HCT116 (cell line): ENCODE measurements around the gene SLC2A4. TPM values are rescaled to one million over a fixed set of nuclear protein-coding genes. Genes with fewer than 3 reads are reported as not detected.

ENCODE experiments used
- ATAC-seq: fragments of 200-7000 bp; cut with Tn5 transposase; 2 replicates; pipeline ENCODE4 v1.9.1; 2020; ENCODE audit warnings: mild to moderate bottlenecking, moderate library complexity
- BruUV-seq: library from RNA; stranded (reverse); fragments of 400-500 nt; replicated peaks from 2 replicates; lab custom pipeline; 2021; lab: Mats Ljungman, UMichigan
- CTCF ChIA-PET: fragments of 300-600 bp; sonication (Branson Sonifier 250); formaldehyde crosslinking; loops from one replicate; lab custom pipeline; 2021; ENCODE audit warnings: antibody characterized with exemption; lab: Charles Lee
- POLR2A ChIA-PET: fragments of 300-600, 350-600 bp; sonication (Branson Sonifier 250); formaldehyde crosslinking; loops from one replicate; lab custom pipeline; 2021; ENCODE audit warnings: antibody characterized with exemption; lab: Charles Lee
- RAD21 ChIA-PET, 2 experiments: fragments of 300-600 bp; sonication (Branson Sonifier 250); formaldehyde crosslinking; loops; one replicate each; lab custom pipeline; 2023; ENCODE audit warnings: low total read pairs in 2 of 2; ENCODE audit not compliant: uncharacterized antibody in 2 of 2, unreplicated experiment in 2 of 2, low non-redundant PET in 1 of 2; lab: Charles Lee
- DNase-seq: peaks from one replicate; pipeline ENCODE4 v3.0.0-alpha.2; 2010; ENCODE audit warnings: low read depth, low spot score
- H2AFZ ChIP-seq: fragments of 200-600 bp; shearing (Covaris generic), sonication (generic); 2 replicates; pipeline ENCODE4 v1.6.1; 2017; ENCODE audit warnings: low read depth, mixed run types, mixed read lengths, antibody characterized with exemption, low read length; ENCODE audit not compliant: poor library complexity, severe bottlenecking
- H3K27ac ChIP-seq: 2 replicates; pipeline ENCODE4 v1.5.1; 2012; ENCODE audit warnings: low read depth, low read length
- H3K27me3 ChIP-seq: fragments of 200-600 bp; sonication (generic); 2 replicates; pipeline ENCODE4 v1.6.1; 2016; ENCODE audit warnings: mixed run types, low read length, mixed read lengths; ENCODE audit not compliant: insufficient read depth
- H3K36me3 ChIP-seq, 2 experiments: fragments of 200-500 bp in 1 of 2; fragments of 200-600 bp in 1 of 2; sonication (Bioruptor generic) in 1 of 2; sonication (generic) in 1 of 2; 2 replicates each; pipeline versions ENCODE4 v1.5.1 to v1.6.1; 2014 to 2016; ENCODE audit warnings: low read length in 2 of 2, inconsistent platforms in 1 of 2, mixed read lengths in 1 of 2, mixed run types in 1 of 2; ENCODE audit not compliant: insufficient read depth in 2 of 2, control insufficient read depth in 1 of 2
- H3K4me1 ChIP-seq, 2 experiments: fragments of 200-600 bp in 1 of 2; sonication (generic) in 1 of 2; 2 replicates each; pipeline versions ENCODE4 v1.5.1 to v1.6.1; 2012 to 2017; ENCODE audit warnings: low read length in 2 of 2, inconsistent platforms in 1 of 2, mild to moderate bottlenecking in 1 of 2, mixed read lengths in 1 of 2, mixed run types in 1 of 2, moderate library complexity in 1 of 2; ENCODE audit not compliant: insufficient read depth in 2 of 2, control insufficient read depth in 1 of 2
- H3K4me2 ChIP-seq: fragments of 200-600 bp; sonication (generic); 2 replicates; pipeline ENCODE4 v1.6.1; 2017; ENCODE audit warnings: mixed run types, low read length, mixed read lengths
- H3K4me3 ChIP-seq, 2 experiments: fragments of 200-600 bp in 1 of 2; sonication (generic) in 1 of 2; replicated peaks in 1 of 2; 2 replicates each; pipeline ENCODE4 v1.5.1; 2011 to 2016; ENCODE audit warnings: low read length in 2 of 2, control low read depth in 1 of 2, low read depth in 1 of 2, mild to moderate bottlenecking in 1 of 2, mixed read lengths in 1 of 2, mixed run types in 1 of 2
- H3K79me2 ChIP-seq: fragments of 200-600 bp; sonication (generic); 2 replicates; pipeline ENCODE4 v1.6.1; 2017; ENCODE audit warnings: mild to moderate bottlenecking, mixed run types, low read length, moderate library complexity, mixed read lengths; ENCODE audit not compliant: insufficient read depth
- H3K9ac ChIP-seq: fragments of 200-600 bp; sonication (generic); 2 replicates; pipeline ENCODE4 v1.6.1; 2016; ENCODE audit warnings: low read length, mixed read lengths
- H3K9me2 ChIP-seq: fragments of 200-600 bp; sonication (generic), shearing (Covaris generic); 2 replicates; pipeline ENCODE4 v1.6.1; 2017; ENCODE audit warnings: mixed run types, mild to moderate bottlenecking, moderate library complexity; ENCODE audit not compliant: insufficient read depth
- H3K9me3 ChIP-seq, 2 experiments: fragments of 200-500 bp in 1 of 2; fragments of 200-600 bp in 1 of 2; sonication (Bioruptor generic) in 1 of 2; sonication (generic) in 1 of 2; 2 replicates each; pipeline ENCODE4 v1.6.1; 2014 to 2017; ENCODE audit warnings: low read length in 2 of 2, mixed read lengths in 2 of 2, inconsistent platforms in 1 of 2, low read depth in 1 of 2, mild to moderate bottlenecking in 1 of 2, mixed run types in 1 of 2, moderate library complexity in 1 of 2; ENCODE audit not compliant: control insufficient read depth in 1 of 2, insufficient read depth in 1 of 2
- H4K20me1 ChIP-seq: fragments of 200-600 bp; sonication (generic), shearing (Covaris generic); 2 replicates; pipeline ENCODE4 v1.6.1; 2017; ENCODE audit warnings: mixed run types, mild to moderate bottlenecking, moderate library complexity; ENCODE audit not compliant: insufficient read depth
- CEBPB ChIP-seq: IDR thresholded peaks from 2 replicates; pipeline ENCODE4 v1.6.1; 2012; ENCODE audit warnings: low read depth
- EGR1 ChIP-seq: IDR thresholded peaks from 2 replicates; pipeline ENCODE4 v1.6.1; 2012; ENCODE audit warnings: low read depth
- EZH2 ChIP-seq: fragments of 200-600 bp; sonication (generic); IDR thresholded peaks from 2 replicates; pipeline ENCODE4 v1.6.1; 2017; ENCODE audit warnings: antibody characterized with exemption, mixed run types
- JUND ChIP-seq: IDR thresholded peaks from 2 replicates; pipeline ENCODE4 v1.6.1; 2012
- POLR2A ChIP-seq: IDR thresholded peaks from 2 replicates; pipeline ENCODE4 v1.7.0; 2011; ENCODE audit warnings: borderline replicate concordance; ENCODE audit not compliant: insufficient read depth, insufficient read length; ENCODE audit errors: extremely low read depth
- POLR2AphosphoS5 ChIP-seq: IDR thresholded peaks from 2 replicates; pipeline ENCODE4 v1.6.1; 2011; ENCODE audit warnings: mild to moderate bottlenecking, low read depth, low read length, moderate library complexity
- RAD21 ChIP-seq: IDR thresholded peaks from 2 replicates; pipeline ENCODE4 v1.6.1; 2012; ENCODE audit warnings: low read depth, mild to moderate bottlenecking
- SIN3A ChIP-seq: IDR thresholded peaks from 2 replicates; pipeline ENCODE4 v1.6.1; 2012; ENCODE audit warnings: low read depth
- SP1 ChIP-seq: IDR thresholded peaks from 2 replicates; pipeline ENCODE4 v1.6.1; 2012; ENCODE audit warnings: low read depth
- SRF ChIP-seq: IDR thresholded peaks from 2 replicates; pipeline ENCODE4 v1.6.1; 2012; ENCODE audit warnings: low read depth
- ZNF274 ChIP-seq: fragments of 200-500 bp; sonication (Bioruptor generic); IDR thresholded peaks from 2 replicates; pipeline ENCODE4 v1.6.1; 2014; ENCODE audit warnings: mild to moderate bottlenecking, low read depth, low read length, inconsistent platforms
- intact Hi-C: fragments of 100-400 bp; cut with micrococcal nuclease; formaldehyde crosslinking; loops from 2 replicates; pipeline ENCODE4 v1.10.0; 2022
- total RNA-seq: library from RNA; stranded (reverse); gene quantifications from one replicate; pipeline ENCODE4 v1.2.1, GENCODE V29; 2021; ENCODE audit not compliant: unreplicated experiment
- TF ChIP-seq, protein P1 (sequence below): IDR thresholded peaks from 2 replicates; pipeline ENCODE4 v1.6.1; 2012
- TF ChIP-seq, protein P2 (sequence below), 3 experiments: fragments of 200-600 bp in 1 of 3; sonication (generic) in 1 of 3; IDR thresholded peaks in 2 of 3; conservative IDR thresholded peaks in 1 of 3; 2 replicates each; pipeline ENCODE4 v1.5.1; 2012 to 2017; ENCODE audit warnings: low read depth in 2 of 3, low read length in 2 of 3, antibody characterized with exemption in 1 of 3, borderline replicate concordance in 1 of 3, control low read depth in 1 of 3, mild to moderate bottlenecking in 1 of 3, mixed read lengths in 1 of 3, mixed run types in 1 of 3, moderate library complexity in 1 of 3; ENCODE audit not compliant: insufficient read depth in 1 of 3
- TF ChIP-seq, protein P3 (sequence below): IDR thresholded peaks from 2 replicates; pipeline ENCODE4 v1.6.1; 2011; ENCODE audit warnings: mild to moderate bottlenecking, low read length, moderate library complexity; ENCODE audit not compliant: insufficient replicate concordance; ENCODE audit errors: extremely low read depth

Gene SLC2A4
- total RNA-seq, 1 experiment from 2014 or later, result 2.5 TPM

DNA sequence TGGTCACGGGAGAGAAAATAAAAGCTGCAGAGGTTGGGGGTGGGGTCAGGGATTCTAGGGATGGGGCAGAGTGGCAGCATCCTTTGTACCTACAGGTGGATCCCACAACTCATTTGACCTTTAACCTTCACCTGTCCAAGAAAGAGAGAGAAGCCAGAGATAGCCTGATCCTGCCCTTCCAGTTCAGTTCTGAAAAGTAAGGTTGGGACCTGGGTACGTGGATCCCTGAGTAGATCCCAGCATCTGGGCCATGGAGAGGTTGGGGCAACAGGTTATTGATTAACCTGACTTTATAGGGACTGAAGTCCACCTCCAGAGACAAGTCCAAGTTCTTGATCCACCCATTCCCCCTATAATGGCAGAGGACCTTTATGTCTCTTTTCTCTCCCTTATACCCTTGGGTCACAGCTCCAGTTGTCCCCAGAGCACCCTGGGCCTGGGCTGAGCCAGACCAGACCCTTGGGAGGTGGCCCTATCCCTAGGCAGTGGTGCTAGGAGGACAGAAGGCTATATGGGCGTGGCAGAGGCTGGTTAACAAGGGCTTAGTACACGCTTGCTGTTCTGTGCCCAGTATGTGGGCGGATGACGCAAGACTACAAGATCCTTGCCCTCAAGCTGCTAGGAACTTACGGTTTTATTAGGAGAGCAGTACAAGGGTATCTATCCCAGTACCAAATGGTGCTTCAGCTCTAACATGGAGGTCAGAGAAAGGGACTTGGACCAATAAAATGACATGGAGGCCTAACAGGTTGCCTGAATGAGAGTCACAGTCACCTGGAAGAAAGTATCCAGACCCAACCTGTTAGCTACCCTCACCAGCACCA lies 22.6 kb upstream of the SLC2A4 start:
- peak overlapping the region; percentile 94 for H3K27ac ChIP-seq
- ChIA-PET RAD21 (no interaction called here), POLR2A (interaction anchor here (1.1 to 3.0 kb wide), 4 partner anchors 17 to 55 kb away, joined by 3 to 15 read pairs (median 6); partner anchors contain the start of genes ACADVL, DLG4 and GABARAP), CTCF (interaction anchor here (0.8 kb wide), 1 partner anchor 38 kb away, joined by 3 read pairs; no protein-coding TSS in a partner anchor)
- ATAC-seq (no peak), DNase-seq (peak; percentile 62)
- no peaks in the 10 kb centered on the region for H3K9me2 ChIP-seq
- H3K9ac ChIP-seq, result peak overlapping the region; percentile 36
- BruUV-seq, result no TSS peak
- H3K4me2 ChIP-seq, result peak overlapping the region; percentile 90
- H3K27me3 ChIP-seq, result no peaks in the 10 kb centered on the region
- H3K36me3 ChIP-seq, result peaks cover 15 to 32% of the 10 kb centered on the region in 2 experiments
- TF ChIP-seq POLR2AphosphoS5 (peak; percentile 48), SRF (no peak), ZNF274 (no peak), SIN3A (peak; percentile 58), RAD21 (no peak), JUND (peak; percentile 29; the same call in 1 of the 2 replicates), EZH2 (no peak), POLR2A (peak; percentile 22), SP1 (peak; percentile 52; the same call in 1 of the 2 replicates), EGR1 (peak; percentile 95), CEBPB (peak; percentile 93)
- TF ChIP-seq, protein P1, sequence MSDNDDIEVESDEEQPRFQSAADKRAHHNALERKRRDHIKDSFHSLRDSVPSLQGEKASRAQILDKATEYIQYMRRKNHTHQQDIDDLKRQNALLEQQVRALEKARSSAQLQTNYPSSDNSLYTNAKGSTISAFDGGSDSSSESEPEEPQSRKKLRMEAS, result peak; percentile 49; the same call in 1 of the 2 replicates
- TF ChIP-seq, protein P2, sequence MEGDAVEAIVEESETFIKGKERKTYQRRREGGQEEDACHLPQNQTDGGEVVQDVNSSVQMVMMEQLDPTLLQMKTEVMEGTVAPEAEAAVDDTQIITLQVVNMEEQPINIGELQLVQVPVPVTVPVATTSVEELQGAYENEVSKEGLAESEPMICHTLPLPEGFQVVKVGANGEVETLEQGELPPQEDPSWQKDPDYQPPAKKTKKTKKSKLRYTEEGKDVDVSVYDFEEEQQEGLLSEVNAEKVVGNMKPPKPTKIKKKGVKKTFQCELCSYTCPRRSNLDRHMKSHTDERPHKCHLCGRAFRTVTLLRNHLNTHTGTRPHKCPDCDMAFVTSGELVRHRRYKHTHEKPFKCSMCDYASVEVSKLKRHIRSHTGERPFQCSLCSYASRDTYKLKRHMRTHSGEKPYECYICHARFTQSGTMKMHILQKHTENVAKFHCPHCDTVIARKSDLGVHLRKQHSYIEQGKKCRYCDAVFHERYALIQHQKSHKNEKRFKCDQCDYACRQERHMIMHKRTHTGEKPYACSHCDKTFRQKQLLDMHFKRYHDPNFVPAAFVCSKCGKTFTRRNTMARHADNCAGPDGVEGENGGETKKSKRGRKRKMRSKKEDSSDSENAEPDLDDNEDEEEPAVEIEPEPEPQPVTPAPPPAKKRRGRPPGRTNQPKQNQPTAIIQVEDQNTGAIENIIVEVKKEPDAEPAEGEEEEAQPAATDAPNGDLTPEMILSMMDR (IDR thresholded peaks at IDR 0.05 in 2 of 3, conservative IDR thresholded peaks at IDR 0.05 in 1 of 3; ENCODE audit: borderline replicate concordance in 1 of 3, insufficient read depth in 1 of 3, low read depth in 2 of 3, low read length in 2 of 3), result no peak
- TF ChIP-seq, protein P3, sequence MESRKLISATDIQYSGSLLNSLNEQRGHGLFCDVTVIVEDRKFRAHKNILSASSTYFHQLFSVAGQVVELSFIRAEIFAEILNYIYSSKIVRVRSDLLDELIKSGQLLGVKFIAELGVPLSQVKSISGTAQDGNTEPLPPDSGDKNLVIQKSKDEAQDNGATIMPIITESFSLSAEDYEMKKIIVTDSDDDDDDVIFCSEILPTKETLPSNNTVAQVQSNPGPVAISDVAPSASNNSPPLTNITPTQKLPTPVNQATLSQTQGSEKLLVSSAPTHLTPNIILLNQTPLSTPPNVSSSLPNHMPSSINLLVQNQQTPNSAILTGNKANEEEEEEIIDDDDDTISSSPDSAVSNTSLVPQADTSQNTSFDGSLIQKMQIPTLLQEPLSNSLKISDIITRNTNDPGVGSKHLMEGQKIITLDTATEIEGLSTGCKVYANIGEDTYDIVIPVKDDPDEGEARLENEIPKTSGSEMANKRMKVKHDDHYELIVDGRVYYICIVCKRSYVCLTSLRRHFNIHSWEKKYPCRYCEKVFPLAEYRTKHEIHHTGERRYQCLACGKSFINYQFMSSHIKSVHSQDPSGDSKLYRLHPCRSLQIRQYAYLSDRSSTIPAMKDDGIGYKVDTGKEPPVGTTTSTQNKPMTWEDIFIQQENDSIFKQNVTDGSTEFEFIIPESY, result no peak
- H4K20me1 ChIP-seq, result peaks cover 5% of the 10 kb centered on the region; the same call in 1 of the 2 replicates
- no peak overlapping the region for H2AFZ ChIP-seq
- H3K9me3 ChIP-seq, result no peaks in the 10 kb centered on the region
- H3K79me2 ChIP-seq, result peaks cover 69% of the 10 kb centered on the region
- intact Hi-C loops, result no loop called here
- H3K4me3 ChIP-seq, result peak overlapping the region; percentile 4 to 6; a peak in 1 of 4 replicates
- peaks cover 21 to 38% of the 10 kb centered on the region in 2 experiments for H3K4me1 ChIP-seq
